GM21717 (cell line): Measurements from ENCODE around the gene RSAD1.

ENCODE experiments used
- ATAC-seq: cut with Tn5 transposase; IDR thresholded peaks from one replicate; pipeline ENCODE4 v1.9.1; 2021; ENCODE audit warnings: mild to moderate bottlenecking, moderate library complexity; ENCODE audit not compliant: unreplicated experiment

The RSAD1 gene

GRCh38 chr17:50457621-50458020, 21.0 kb upstream of the RSAD1 start:
- no peak for ATAC-seq

- ATAC-seq: no peak
These were observed 20.4 kb upstream of the RSAD1 start for GRCh38 chr17:50458270-50458669.

- ATAC-seq: no peak
These were observed 19.7 kb upstream of the RSAD1 start for GRCh38 chr17:50458701-50459676.

- no peak for ATAC-seq
These were observed 18.9 kb upstream of the RSAD1 start for GRCh38 chr17:50459756-50460155.

- no peak for ATAC-seq
These were observed 17.7 kb upstream of the RSAD1 start for GRCh38 chr17:50460831-50461526.

- ATAC-seq: no peak
These were observed 17.0 kb upstream of the RSAD1 start for GRCh38 chr17:50461550-50462132.

GRCh38 chr17:50462446-50462845, 16.2 kb upstream of the RSAD1 start:
- no peak for ATAC-seq

- ATAC-seq: no peak
These were observed 14.5 kb upstream of the RSAD1 start for GRCh38 chr17:50464121-50464520.

GRCh38 chr17:50464736-50465135, 13.9 kb upstream of the RSAD1 start:
- no peak for ATAC-seq

GRCh38 chr17:50465171-50465570, 13.5 kb upstream of the RSAD1 start:
- no peak for ATAC-seq

GRCh38 chr17:50465635-50466034, 13.0 kb upstream of the RSAD1 start:
- no peak for ATAC-seq

- ATAC-seq: no peak
These were observed 12.1 kb upstream of the RSAD1 start for GRCh38 chr17:50466371-50467113.

- ATAC-seq: no peak
These were observed 11.4 kb upstream of the RSAD1 start for GRCh38 chr17:50467114-50467854.

GRCh38 chr17:50467855-50468303, 10.8 kb upstream of the RSAD1 start:
- no peak for ATAC-seq

- ATAC-seq: no peak
These were observed 10.1 kb upstream of the RSAD1 start, which contains the start of gene CHAD for GRCh38 chr17:50468304-50469207. Gene CHAD (minus strand): TSS chr17:50468880. CDS start chr17:50468813, 67 bp downstream.

GRCh38 chr17:50469208-50469605, 9.5 kb upstream of the RSAD1 start:
- no peak for ATAC-seq

- no peak for ATAC-seq
These were observed 8.9 kb upstream of the RSAD1 start for GRCh38 chr17:50469671-50470305.

- no peak for ATAC-seq
These were observed 8.2 kb upstream of the RSAD1 start for GRCh38 chr17:50470426-50470825.
